ENCODE results near the gene PLEKHO1.
"Not testable (repeated sequence)": the region's sequence is repeated elsewhere in the genome, so short reads cannot be mapped to it uniquely, and the experiment has no call there.

PLEKHO1 gene

DNA sequence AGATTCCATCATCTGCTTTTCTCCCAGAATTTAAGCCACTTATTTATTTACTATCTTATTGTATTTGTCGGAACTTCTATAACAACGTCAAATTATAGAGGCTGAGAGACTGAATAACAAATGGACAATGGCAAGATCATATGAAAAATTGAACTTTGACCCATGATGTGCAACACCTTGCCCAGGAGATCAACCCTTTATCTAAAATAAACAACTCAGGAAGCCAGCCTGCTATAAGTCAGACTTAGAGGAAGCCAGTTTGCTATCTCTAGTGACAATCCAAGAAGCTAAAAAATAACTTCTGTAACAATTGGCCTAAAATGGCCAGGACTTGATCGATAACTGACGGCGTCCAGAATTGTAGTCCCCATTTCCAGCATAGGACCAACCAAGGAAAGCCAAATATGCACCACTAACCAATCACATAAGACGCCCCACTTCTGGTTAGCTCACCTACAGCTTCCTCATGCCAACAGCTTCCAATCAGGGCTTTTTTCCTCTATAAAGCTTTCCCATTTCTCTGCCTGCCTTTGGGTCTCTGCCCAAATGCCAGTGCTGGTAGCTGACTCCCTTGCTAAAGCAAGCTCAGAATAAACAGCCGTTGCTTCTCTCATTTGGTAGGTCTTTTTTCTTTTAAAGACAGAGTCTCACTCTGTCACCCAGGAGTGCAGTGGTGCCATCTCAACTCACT lies 57.7 kb downstream of the PLEKHO1 start:
- DNase-seq = no peak
- intact Hi-C loops (cut with DNase I) = no loop called here

DNA sequence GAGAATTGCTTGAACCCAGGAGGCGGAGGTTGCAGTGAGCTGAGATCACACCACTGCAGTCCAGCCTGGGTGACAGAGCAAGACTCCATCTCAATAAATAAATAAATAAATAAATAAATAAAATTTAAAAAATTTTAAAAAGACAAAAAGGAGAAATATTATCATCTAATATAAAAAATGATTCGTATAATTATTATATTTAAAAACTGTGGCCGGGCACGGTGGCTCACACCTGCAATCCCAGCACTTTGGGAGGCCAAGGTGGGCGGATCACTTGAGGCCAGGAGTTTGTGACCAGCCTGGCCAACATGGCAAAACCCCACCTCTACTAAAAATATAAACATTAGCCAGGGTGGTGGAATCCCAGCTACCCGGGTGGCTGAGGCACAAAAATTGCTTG lies 58.7 kb downstream of the PLEKHO1 start:
- intact Hi-C loops (cut with DNase I); DNase-seq: not testable (repeated sequence)

All from head of caudate nucleus (tissue), 42 donors.